GM19468 (cell line): ENCODE data around the gene UIMC1.
"Not testable (repeated sequence)": the region's sequence is repeated elsewhere in the genome, so short reads cannot be mapped to it uniquely, and the experiment has no call there.

Experiments used
- ATAC-seq: cut with Tn5 transposase; IDR thresholded peaks from one replicate; pipeline ENCODE4 v1.9.1; 2021; ENCODE audit warnings: mild to moderate bottlenecking, moderate library complexity, moderate number of reproducible peaks; ENCODE audit not compliant: unreplicated experiment; ENCODE audit errors: extremely low read depth

UIMC1 gene

DNA sequence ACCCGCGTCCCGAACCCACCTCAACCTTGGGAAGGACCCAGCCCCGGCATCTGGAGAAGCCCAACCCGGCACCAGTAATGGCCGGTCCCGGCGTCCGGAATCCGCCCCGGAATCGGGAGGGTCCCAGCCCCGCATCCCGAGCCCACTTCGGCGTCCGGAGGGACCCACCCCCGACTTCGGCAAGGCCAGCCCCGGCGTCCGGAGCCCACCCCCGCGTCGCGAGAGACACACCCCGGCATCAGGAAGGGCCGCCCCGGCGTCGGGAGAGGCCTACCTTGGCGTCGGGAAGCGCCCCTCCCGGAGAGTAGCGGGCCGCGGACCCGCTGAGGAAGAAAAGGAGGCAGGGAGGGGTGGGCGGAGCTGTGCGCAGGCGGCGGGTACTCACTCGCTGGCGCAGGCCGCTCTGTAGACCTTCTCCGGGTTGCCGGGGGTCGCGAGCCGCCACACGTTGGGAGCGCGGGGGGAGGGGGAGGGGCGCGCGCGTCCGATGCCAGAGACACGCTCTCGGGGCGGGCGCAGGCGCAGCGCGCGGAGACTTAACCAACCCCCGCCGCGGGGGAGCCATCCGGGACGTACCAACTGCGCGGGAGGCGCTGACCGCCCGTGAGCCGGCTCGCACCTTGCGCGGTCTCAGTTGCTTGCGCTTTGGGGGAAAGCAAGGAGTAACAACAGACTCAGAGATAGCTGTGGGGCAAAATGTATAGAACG lies at the start of gene UIMC1:
TSS of gene UIMC1 (minus strand) at position 515 of the 708 bp plus-strand sequence. CDS start 24,164 bp downstream, outside the sequence.
- ATAC-seq: peak; percentile 40

DNA sequence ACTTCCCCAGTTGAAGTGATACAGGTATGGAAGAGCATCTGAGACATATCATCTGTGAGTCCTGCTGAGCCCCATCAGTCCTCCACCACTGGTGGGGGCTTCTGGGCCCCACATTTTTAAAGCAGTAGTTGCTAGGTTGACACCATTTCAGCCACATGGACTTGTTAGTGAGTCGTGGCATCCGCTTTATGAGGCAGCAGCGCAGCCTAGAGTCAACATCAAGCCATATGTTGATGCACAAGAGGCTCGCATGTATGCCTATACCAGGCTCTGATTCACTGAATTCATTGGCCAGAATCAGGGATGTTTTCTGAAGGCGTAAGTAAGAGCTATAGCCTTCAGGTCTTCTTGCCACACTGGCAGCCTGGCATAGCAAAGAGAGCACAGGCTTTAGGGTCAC lies 42.7 kb upstream of the UIMC1 start:
- no peak for ATAC-seq

GRCh38 chr5:177048531-177048930 lies 42.0 kb upstream of the UIMC1 start:
- ATAC-seq: not testable (repeated sequence)

GRCh38 chr5:177045631-177046030 lies 39.1 kb upstream of the UIMC1 start:
- no peak for ATAC-seq

GRCh38 chr5:177044641-177045040 lies 38.1 kb upstream of the UIMC1 start:
- ATAC-seq: no peak

DNA sequence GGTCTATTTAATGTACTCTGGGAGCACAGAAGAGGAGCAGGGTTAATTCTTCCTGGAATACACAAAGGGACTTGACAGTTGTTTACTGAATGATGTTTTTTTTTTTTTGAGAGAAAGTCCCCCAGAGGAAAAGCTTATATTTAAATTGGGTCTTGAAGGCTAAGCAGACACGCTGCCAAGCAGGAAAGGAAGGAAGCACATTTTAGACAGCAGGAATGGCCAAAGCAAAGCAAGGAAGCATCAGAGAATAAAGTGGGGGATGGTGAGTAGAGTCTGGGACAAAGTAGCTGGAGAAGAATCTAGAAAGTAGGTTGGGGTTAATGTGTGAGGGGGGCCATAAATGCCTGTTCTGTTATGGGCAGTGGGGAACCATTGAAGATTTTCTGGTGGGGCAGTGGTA lies 37.4 kb upstream of the UIMC1 start:
- no peak for ATAC-seq

DNA sequence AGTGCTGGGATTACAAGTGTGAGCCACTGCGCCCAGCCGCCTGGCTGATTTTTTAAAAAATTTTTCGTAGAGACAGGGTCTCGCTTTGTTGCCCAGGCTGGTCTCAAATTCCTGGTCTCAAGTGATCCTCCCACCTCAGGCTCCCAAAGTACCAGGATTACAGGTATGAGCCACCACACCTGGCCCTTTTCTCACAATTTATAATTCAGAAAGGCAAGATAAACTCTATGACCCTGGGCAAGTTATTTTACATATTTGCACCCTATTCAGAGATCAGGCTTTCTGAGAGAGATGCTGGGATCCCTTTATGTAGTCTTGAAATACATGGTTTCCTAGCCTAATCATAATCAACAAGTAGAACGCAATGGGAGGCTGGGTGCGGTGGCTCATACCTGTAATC lies 36.5 kb upstream of the UIMC1 start:
- ATAC-seq: no peak

DNA sequence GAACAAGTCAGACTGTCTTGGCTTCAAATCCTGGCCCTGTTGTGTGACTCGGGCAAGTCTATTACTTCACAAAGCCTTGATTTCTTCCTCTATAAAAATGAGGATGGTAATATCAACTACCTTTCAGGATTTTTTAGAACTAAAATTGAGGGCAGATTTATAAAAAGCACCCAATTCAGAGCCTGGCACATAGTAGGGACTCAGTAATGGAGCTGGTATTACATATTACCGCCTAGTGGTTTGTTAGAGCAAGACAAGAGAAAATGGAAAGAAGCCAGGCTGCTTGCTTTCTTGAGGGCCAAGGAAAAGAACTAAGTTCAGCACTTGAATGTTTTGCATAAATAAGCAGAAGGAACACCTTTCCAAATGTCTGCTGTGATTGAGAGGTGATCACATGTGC lies 35.4 kb upstream of the UIMC1 start:
- no peak for ATAC-seq

- ATAC-seq: no peak
Observed at GRCh38 chr5:177040814-177041420, 34.3 kb upstream of the UIMC1 start.

- ATAC-seq: no peak
Observed at GRCh38 chr5:177036921-177037320, 30.3 kb upstream of the UIMC1 start.

- ATAC-seq: no peak
Observed at GRCh38 chr5:177036443-177036842, 29.9 kb upstream of the UIMC1 start.

DNA sequence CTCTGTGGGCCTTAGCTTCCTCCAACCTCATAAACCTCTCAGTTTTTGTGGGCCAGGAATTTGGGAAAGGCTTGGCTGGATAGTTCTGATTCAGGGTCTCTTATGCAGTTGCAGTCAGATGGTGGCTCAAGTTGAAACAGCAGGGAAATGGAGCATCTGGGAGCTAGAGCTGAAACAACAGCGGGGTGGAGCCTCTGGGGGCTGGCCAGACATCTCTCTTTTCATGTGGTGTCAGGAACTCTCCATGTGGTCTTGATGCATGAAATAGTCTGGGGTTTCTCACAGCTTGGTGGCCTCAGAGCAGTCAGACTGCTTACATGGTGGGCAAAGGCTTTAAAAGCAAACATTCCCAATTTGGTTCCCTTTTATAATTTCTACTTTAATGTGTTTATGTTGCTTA lies 29.4 kb upstream of the UIMC1 start:
- no peak for ATAC-seq

DNA sequence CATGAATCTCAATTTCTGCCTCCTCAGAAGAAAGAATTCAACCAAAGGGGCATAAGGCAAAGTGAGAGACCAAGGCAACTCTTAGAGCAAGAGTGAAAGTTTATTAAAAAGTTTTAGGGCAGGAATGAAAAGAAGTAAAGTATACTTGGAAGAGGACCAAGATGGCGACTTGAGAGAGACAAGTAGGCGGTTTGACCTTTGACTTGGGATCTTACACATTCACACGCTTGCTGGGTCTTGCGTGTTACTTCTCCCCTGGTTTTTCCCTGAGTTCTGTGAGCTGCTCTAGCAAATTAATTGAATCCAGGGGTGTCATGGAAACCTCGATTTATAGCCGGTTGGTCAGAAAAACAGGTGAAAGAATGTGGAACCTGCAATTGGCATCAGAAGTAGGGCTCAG lies 22.9 kb upstream of the UIMC1 start:
- no peak for ATAC-seq

GRCh38 chr5:177027665-177028064 lies 21.1 kb upstream of the UIMC1 start:
- ATAC-seq: no peak

GRCh38 chr5:177025101-177025601 lies 18.6 kb upstream of the UIMC1 start:
- no peak for ATAC-seq

- no peak for ATAC-seq
Observed at GRCh38 chr5:177024559-177024958, 18.0 kb upstream of the UIMC1 start.

GRCh38 chr5:177023303-177023664 lies 16.7 kb upstream of the UIMC1 start:
- ATAC-seq: no peak

- ATAC-seq: peak; percentile 73
Observed at GRCh38 chr5:177022386-177023302, 16.1 kb upstream of the UIMC1 start, which contains the start of gene ZNF346. ZNF346 (plus strand) TSS chr5:177022696; CDS start chr5:177022739, 43 bp downstream.

DNA sequence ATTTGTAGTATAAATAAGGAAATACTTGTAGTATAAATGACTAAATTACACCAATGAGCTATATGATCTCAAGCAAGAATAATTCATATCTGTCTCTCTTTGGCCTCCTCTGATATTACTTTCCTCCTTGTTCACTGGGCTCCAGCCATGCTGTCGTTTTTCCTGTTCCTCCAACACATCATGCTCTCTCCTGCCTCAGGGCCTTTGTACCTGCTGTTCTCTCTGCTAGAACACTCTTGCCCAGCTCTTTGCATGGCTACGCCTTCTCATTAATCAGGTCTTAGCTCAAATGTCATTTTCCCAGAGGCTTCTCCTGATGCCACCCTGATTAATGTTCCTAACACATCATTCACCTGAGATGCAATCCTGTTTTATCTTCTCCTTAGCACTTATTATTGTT lies 13.5 kb upstream of the UIMC1 start:
- ATAC-seq: no peak

GRCh38 chr5:177018341-177018740 lies 11.8 kb upstream of the UIMC1 start:
- ATAC-seq: no peak

DNA sequence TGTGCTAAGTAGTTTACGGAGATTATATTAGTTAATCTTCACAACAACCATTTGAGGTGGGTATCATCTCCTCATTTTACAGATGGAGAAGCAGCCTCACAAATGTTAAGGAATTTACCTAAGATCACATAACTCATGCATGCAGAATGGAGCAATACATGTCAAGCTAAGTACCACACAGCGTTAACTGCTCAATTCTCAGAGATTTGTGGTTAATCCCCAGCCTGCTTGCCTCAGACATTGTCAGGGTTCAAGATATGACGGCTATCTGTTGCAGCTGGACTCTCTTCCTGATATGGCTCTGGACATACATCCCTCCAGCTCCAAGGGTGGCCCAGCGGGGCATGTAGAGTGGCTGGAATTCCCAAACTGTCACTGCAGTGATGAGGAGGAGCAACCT lies 8.6 kb upstream of the UIMC1 start:
- no peak for ATAC-seq
